Neural progenitor cell (in vitro differentiated cells): ENCODE measurements around the gene GATA6. TPM values are rescaled to one million over a fixed set of nuclear protein-coding genes. Genes with fewer than 3 reads are reported as not detected.

ENCODE experiments used
- DNase-seq: peaks from one replicate; pipeline ENCODE4 v3.0.0-alpha.2; 2016; ENCODE audit warnings: low spot score
- H2AFZ ChIP-seq: fragments of 200-600 bp; sonication (generic); replicated peaks from 2 replicates; pipeline ENCODE4 v1.6.1; 2016; ENCODE audit warnings: antibody characterized with exemption
- H3F3A ChIP-seq: fragments of 200-600 bp; sonication (generic); 2 replicates; pipeline ENCODE4 v1.6.1; 2016; ENCODE audit warnings: antibody characterized with exemption, low read depth
- H3K27ac ChIP-seq: fragments of 200-600 bp; sonication (generic); 2 replicates; pipeline ENCODE4 v1.5.1; 2016; ENCODE audit warnings: mild to moderate bottlenecking
- H3K27me3 ChIP-seq: fragments of 200-600 bp; sonication (generic); 2 replicates; pipeline ENCODE4 v1.6.1; 2016; ENCODE audit warnings: mild to moderate bottlenecking, moderate library complexity
- H3K36me3 ChIP-seq: fragments of 200-600 bp; sonication (generic); 2 replicates; pipeline ENCODE4 v1.5.1; 2016
- H3K4me1 ChIP-seq: fragments of 200-600 bp; sonication (generic); 2 replicates; pipeline ENCODE4 v1.6.1; 2016; ENCODE audit warnings: mixed run types
- H3K4me2 ChIP-seq: fragments of 200-600 bp; sonication (generic); 2 replicates; pipeline ENCODE4 v1.6.1; 2016
- H3K4me3 ChIP-seq: fragments of 200-600 bp; sonication (generic); 2 replicates; pipeline ENCODE4 v1.5.1; 2016
- H3K79me2 ChIP-seq: fragments of 200-600 bp; sonication (generic); 2 replicates; pipeline ENCODE4 v1.6.1; 2016; ENCODE audit warnings: low read depth
- H3K9ac ChIP-seq: fragments of 200-600 bp; sonication (generic); 2 replicates; pipeline ENCODE4 v1.6.1; 2016
- H3K9me3 ChIP-seq: fragments of 200-600 bp; sonication (generic); 2 replicates; pipeline ENCODE4 v1.5.1; 2016; ENCODE audit warnings: low read depth
- H4K20me1 ChIP-seq: fragments of 200-600 bp; sonication (generic); 2 replicates; pipeline ENCODE4 v1.6.1; 2016; ENCODE audit warnings: low read depth
- H3K27ac Mint-ChIP-seq: 3 replicates; pipeline ENCODE4 v1.8.0; 2021; ENCODE audit warnings: mixed read lengths
- H3K27me3 Mint-ChIP-seq: 2 replicates; pipeline ENCODE4 v1.8.0; 2022; ENCODE audit warnings: low read depth, mild to moderate bottlenecking, inconsistent platforms, moderate library complexity, mixed read lengths; ENCODE audit not compliant: insufficient read depth
- H3K36me3 Mint-ChIP-seq: 3 replicates; pipeline ENCODE4 v1.8.0; 2021; ENCODE audit warnings: mixed read lengths
- H3K4me1 Mint-ChIP-seq: 3 replicates; pipeline ENCODE4 v1.8.0; 2021; ENCODE audit warnings: mixed read lengths
- H3K4me3 Mint-ChIP-seq: 3 replicates; pipeline ENCODE4 v1.8.0; 2021; ENCODE audit warnings: mild to moderate bottlenecking, moderate library complexity, mixed read lengths
- H3K9me3 Mint-ChIP-seq: 3 replicates; pipeline ENCODE4 v1.8.0; 2020; ENCODE audit warnings: mixed read lengths
- CTCF ChIP-seq: fragments of 200-600 bp; sonication (generic); IDR thresholded peaks from 2 replicates; pipeline ENCODE4 v1.5.1; 2017; ENCODE audit warnings: antibody characterized with exemption, mild to moderate bottlenecking
- EZH2 ChIP-seq: fragments of 200-600 bp; sonication (generic); IDR thresholded peaks from 2 replicates; pipeline ENCODE4 v1.6.1; 2017; ENCODE audit warnings: antibody characterized with exemption, mild to moderate bottlenecking, moderate library complexity
- EZH2phosphoT487 ChIP-seq: fragments of 200-600 bp; sonication (generic); IDR thresholded peaks from 2 replicates; pipeline ENCODE4 v1.6.1; 2017; ENCODE audit warnings: antibody characterized with exemption
- total RNA-seq: library from RNA; depleted of rRNA; stranded (reverse); fragments of >200 nt; gene quantifications from 2 replicates; pipeline ENCODE4 v1.2.3, GENCODE V29; 2015; ENCODE audit warnings: low replicate concordance

The GATA6 gene
- total RNA-seq, 1 donor from 2014 or later = 0.26 TPM

DNA sequence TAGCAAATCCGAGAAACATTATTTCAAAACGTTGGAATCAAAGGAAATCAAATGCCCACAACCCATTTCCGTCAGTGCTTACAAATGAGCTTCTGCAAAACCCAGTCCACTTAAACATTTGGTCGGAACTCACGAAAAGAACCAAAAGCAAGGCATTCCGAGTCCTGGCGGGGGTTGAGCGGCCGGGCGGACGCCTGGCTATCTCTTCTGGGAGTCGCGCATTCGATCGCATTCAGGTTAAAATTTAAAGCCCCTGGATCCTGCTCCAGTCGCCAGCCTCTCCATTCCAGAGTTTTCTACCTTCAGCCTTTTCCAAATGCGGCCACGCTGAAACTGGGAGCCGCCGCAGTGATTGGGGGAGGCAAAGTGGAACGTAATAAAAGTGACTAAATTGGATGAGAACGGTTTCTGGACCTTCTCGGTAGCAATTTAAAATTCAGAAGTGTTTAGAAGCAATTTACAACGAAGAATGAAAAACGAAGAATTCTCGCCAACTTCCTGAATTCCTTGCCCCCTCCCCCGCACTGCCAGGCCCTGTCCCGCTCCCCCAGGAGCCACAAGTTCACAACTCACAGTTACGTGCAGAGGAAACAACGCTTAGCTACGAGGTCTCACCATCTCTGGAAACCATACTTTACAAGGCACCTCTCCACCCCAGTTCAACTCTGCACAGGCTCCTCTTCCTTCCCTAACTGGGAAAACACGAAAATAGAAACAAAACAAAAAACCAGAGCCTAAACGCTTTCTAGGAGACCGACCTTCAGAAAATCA lies 1.7 kb upstream of the GATA6 start:
- Histone ChIP-seq H3K4me1 (peaks cover 20% of the 10 kb centered on the region), H3F3A (peaks cover 30% of the 10 kb centered on the region), H2AFZ (no peak overlapping the region), H3K9me3 (no peaks in the 10 kb centered on the region), H4K20me1 (peaks cover 68% of the 10 kb centered on the region), H3K27me3 (peaks cover 100% of the 10 kb centered on the region), H3K79me2 (no peaks in the 10 kb centered on the region), H3K4me2 (peak overlapping the region; percentile 94), H3K9ac (no peak overlapping the region), H3K4me3 (no peak overlapping the region), H3K36me3 (no peaks in the 10 kb centered on the region), H3K27ac (no peak overlapping the region)
- Mint-ChIP-seq H3K36me3 (no peaks in the 10 kb centered on the region), H3K27ac (no peak overlapping the region), H3K27me3 (peaks cover 73% of the 10 kb centered on the region), H3K4me1 (peaks cover 33% of the 10 kb centered on the region), H3K4me3 (peak overlapping the region; percentile 85), H3K9me3 (no peaks in the 10 kb centered on the region)
- TF ChIP-seq EZH2 (peak; percentile 34), EZH2phosphoT487 (no peak)
- DNase-seq = peak; percentile 65

GRCh38 chr18:22168360-22168921 lies 948 bp upstream of the GATA6 start:
- Histone ChIP-seq H3K4me2 (peak overlapping the region; percentile 94), H3K79me2 (no peaks in the 10 kb centered on the region), H2AFZ (no peak overlapping the region), H3K27ac (no peak overlapping the region), H4K20me1 (peaks cover 76% of the 10 kb centered on the region), H3K27me3 (peaks cover 100% of the 10 kb centered on the region), H3K9me3 (no peaks in the 10 kb centered on the region), H3K4me3 (peak overlapping the region; percentile 48), H3K9ac (no peak overlapping the region), H3F3A (peaks cover 30% of the 10 kb centered on the region), H3K36me3 (no peaks in the 10 kb centered on the region), H3K4me1 (peaks cover 20% of the 10 kb centered on the region)
- peak; percentile 76 for DNase-seq
- Mint-ChIP-seq H3K9me3 (no peaks in the 10 kb centered on the region), H3K27me3 (peaks cover 73% of the 10 kb centered on the region), H3K27ac (no peak overlapping the region), H3K36me3 (no peaks in the 10 kb centered on the region), H3K4me3 (peak overlapping the region; percentile 85), H3K4me1 (peaks cover 33% of the 10 kb centered on the region)
- TF ChIP-seq CTCF (peak; percentile 20), EZH2 (peak; percentile 78), EZH2phosphoT487 (peak; percentile 92)

- TF ChIP-seq EZH2phosphoT487 = peak; percentile 86
- TF ChIP-seq CTCF = no peak
- TF ChIP-seq EZH2 = peak; percentile 92
- no peaks in the 10 kb centered on the region for H3K79me2 ChIP-seq
- Mint-ChIP-seq H3K27ac (no peak overlapping the region), H3K4me1 (peaks cover 33% of the 10 kb centered on the region), H3K27me3 (peaks cover 75% of the 10 kb centered on the region), H3K4me3 (peak overlapping the region; percentile 87), H3K9me3 (peaks cover 6% of the 10 kb centered on the region), H3K36me3 (no peaks in the 10 kb centered on the region)
- peak overlapping the region; percentile 94 for H3K4me2 ChIP-seq
- DNase-seq = no peak
- H3K9ac ChIP-seq = no peak overlapping the region
- H3K27ac ChIP-seq = no peak overlapping the region
- H3K27me3 ChIP-seq = peaks cover 100% of the 10 kb centered on the region
- peaks cover 30% of the 10 kb centered on the region for H3F3A ChIP-seq
- peaks cover 85% of the 10 kb centered on the region for H4K20me1 ChIP-seq
- H3K4me1 ChIP-seq = peaks cover 19% of the 10 kb centered on the region
- no peaks in the 10 kb centered on the region for H3K9me3 ChIP-seq
- H3K4me3 ChIP-seq = peak overlapping the region; percentile 48
- peak overlapping the region; percentile 80 for H2AFZ ChIP-seq
- no peaks in the 10 kb centered on the region for H3K36me3 ChIP-seq
Measured at GRCh38 chr18:22169889-22170420, 566 bp downstream of the GATA6 start.
